SU-DHL-6 (cell line): ENCODE measurements around the gene OCEL1.

Experiments
- H2AFZ ChIP-seq: fragments of 200-600 bp; sonication (generic); 2 replicates; pipeline ENCODE4 v1.6.1; 2014; ENCODE audit warnings: low read depth, mild to moderate bottlenecking, moderate library complexity, mixed read lengths, antibody characterized with exemption, low read length; ENCODE audit not compliant: severe bottlenecking
- H3F3A ChIP-seq: fragments of 200-600 bp; shearing (Covaris generic); 2 replicates; pipeline ENCODE4 v1.6.0; 2016; ENCODE audit warnings: antibody characterized with exemption, mild to moderate bottlenecking; ENCODE audit not compliant: insufficient read depth
- H3K27ac ChIP-seq: fragments of 200-600 bp; sonication (generic); 2 replicates; pipeline ENCODE4 v1.5.1; 2016; ENCODE audit warnings: low read depth, mild to moderate bottlenecking, low read length, moderate library complexity, mixed read lengths
- H3K27me3 ChIP-seq: fragments of 200-600 bp; sonication (generic), shearing (Covaris generic); 2 replicates; pipeline ENCODE4 v1.6.0; 2014; ENCODE audit warnings: mild to moderate bottlenecking, low read length
- H3K36me3 ChIP-seq: fragments of 200-600 bp; sonication (generic); 2 replicates; pipeline ENCODE4 v1.6.1; 2014; ENCODE audit warnings: mild to moderate bottlenecking, low read length, mixed read lengths
- H3K4me2 ChIP-seq: fragments of 300-600, 200-600 bp; shearing (Covaris generic), sonication (generic); 2 replicates; pipeline ENCODE4 v1.6.0; 2014; ENCODE audit warnings: low read length, low read depth, mild to moderate bottlenecking; ENCODE audit not compliant: poor library complexity, severe bottlenecking
- H3K4me3 ChIP-seq: fragments of 200-600 bp; sonication (generic); 2 replicates; pipeline ENCODE4 v1.5.1; 2014; ENCODE audit warnings: antibody characterized with exemption, low read length, mild to moderate bottlenecking, mixed read lengths; ENCODE audit not compliant: insufficient read depth, poor library complexity, severe bottlenecking
- H3K79me2 ChIP-seq: fragments of 200-600 bp; sonication (generic); 2 replicates; pipeline ENCODE4 v1.6.1; 2014; ENCODE audit warnings: mild to moderate bottlenecking, low read length, moderate library complexity; ENCODE audit not compliant: insufficient read depth
- H3K9ac ChIP-seq: fragments of 200-600 bp; sonication (generic); 2 replicates; pipeline ENCODE4 v1.7.0; 2014; ENCODE audit warnings: mild to moderate bottlenecking, low read length
- H3K9me2 ChIP-seq: fragments of 200-600 bp; sonication (generic); replicated peaks from 2 replicates; pipeline ENCODE4 v1.6.1; 2014; ENCODE audit warnings: low read length; ENCODE audit not compliant: insufficient read depth
- H3K9me3 ChIP-seq: fragments of 200-600 bp; sonication (generic); 2 replicates; pipeline ENCODE4 v1.6.1; 2014; ENCODE audit warnings: low read length, mixed read lengths; ENCODE audit not compliant: insufficient read depth
- H4K20me1 ChIP-seq: fragments of 200-600 bp; sonication (generic); 2 replicates; pipeline ENCODE4 v1.6.1; 2014; ENCODE audit warnings: low read depth, mild to moderate bottlenecking, antibody characterized with exemption, low read length, moderate library complexity, mixed read lengths
- CTCF ChIP-seq: fragments of 200-600 bp; sonication (generic); IDR thresholded peaks from one replicate; pipeline ENCODE4 v1.5.1; 2017; ENCODE audit warnings: antibody characterized with exemption, mild to moderate bottlenecking, low read length, moderate library complexity; ENCODE audit not compliant: insufficient read depth, poor library complexity, severe bottlenecking
- EZH2phosphoT487 ChIP-seq: fragments of 200-600 bp; sonication (generic), shearing (Covaris generic); conservative IDR thresholded peaks from 2 replicates; pipeline ENCODE4 v1.6.1; 2018; ENCODE audit warnings: mild to moderate bottlenecking, antibody characterized with exemption, low read length, moderate library complexity, mixed read lengths

OCEL1 gene

DNA sequence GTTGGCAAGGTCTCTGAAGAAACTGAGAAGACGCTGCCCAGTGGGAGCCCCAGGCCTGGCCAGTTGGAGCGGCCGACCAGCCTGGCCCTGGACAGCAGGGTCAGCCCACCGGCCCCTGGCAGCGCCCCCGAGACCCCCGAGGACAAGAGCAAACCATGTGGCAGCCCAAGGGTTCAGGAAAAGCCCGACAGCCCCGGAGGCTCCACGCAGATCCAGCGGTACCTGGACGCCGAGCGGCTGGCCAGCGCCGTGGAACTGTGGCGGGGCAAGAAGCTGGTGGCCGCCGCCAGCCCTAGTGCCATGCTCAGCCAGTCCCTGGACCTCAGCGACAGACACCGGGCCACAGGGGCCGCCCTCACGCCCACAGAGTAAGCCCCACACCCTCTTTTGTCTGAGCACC, 30.9 kb upstream of the OCEL1 start:
- H3K27ac ChIP-seq = no peak overlapping the region
- no peak overlapping the region for H2AFZ ChIP-seq
- H3K36me3 ChIP-seq = peaks cover 9% of the 10 kb centered on the region
- no peaks in the 10 kb centered on the region for H4K20me1 ChIP-seq
- H3K4me3 ChIP-seq = no peak overlapping the region
- no peak overlapping the region for H3K4me2 ChIP-seq
- H3F3A ChIP-seq = peaks cover 13% of the 10 kb centered on the region; the same call in 1 of the 2 replicates
- no peaks in the 10 kb centered on the region for H3K9me2 ChIP-seq
- no peak overlapping the region for H3K9ac ChIP-seq
- no peak for TF ChIP-seq CTCF
- no peak for TF ChIP-seq EZH2phosphoT487
- H3K27me3 ChIP-seq = no peaks in the 10 kb centered on the region
- no peaks in the 10 kb centered on the region for H3K9me3 ChIP-seq
- H3K79me2 ChIP-seq = no peaks in the 10 kb centered on the region

DNA sequence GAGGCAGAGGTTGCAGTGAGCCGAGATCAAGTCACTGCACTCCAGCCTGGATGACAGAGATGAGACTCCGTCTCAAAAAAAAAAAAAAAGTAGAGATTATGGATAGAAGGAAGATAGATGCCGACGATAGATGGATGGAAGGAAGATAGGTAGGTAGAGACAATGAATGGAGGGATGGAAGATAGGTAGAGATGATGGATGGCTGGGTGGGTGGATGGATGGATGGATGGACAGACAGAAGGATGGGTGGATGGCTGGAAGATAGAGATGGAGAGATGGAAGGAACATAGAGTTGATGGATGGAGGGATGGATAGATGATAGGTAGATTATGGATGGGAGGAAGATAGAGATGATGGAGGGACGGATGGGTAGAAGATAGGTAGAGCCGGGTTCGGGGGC, 29.4 kb upstream of the OCEL1 start:
- peaks cover under 1% of the 10 kb centered on the region; the same call in 1 of the 2 replicates for H3K36me3 ChIP-seq
- peaks cover 4% of the 10 kb centered on the region; the same call in 1 of the 2 replicates for H3F3A ChIP-seq
- no peak overlapping the region for H2AFZ ChIP-seq
- no peak overlapping the region for H3K4me2 ChIP-seq
- TF ChIP-seq EZH2phosphoT487 = no peak
- no peak overlapping the region for H3K4me3 ChIP-seq
- no peaks in the 10 kb centered on the region for H4K20me1 ChIP-seq
- H3K27me3 ChIP-seq = no peaks in the 10 kb centered on the region
- no peaks in the 10 kb centered on the region for H3K79me2 ChIP-seq
- no peaks in the 10 kb centered on the region for H3K9me2 ChIP-seq
- no peaks in the 10 kb centered on the region for H3K9me3 ChIP-seq
- no peak overlapping the region for H3K9ac ChIP-seq
- H3K27ac ChIP-seq = no peak overlapping the region

- H3K9ac ChIP-seq = no peak overlapping the region
- no peaks in the 10 kb centered on the region for H4K20me1 ChIP-seq
- H3K9me2 ChIP-seq = no peaks in the 10 kb centered on the region
- no peak overlapping the region for H3K4me2 ChIP-seq
- H3F3A ChIP-seq = no peaks in the 10 kb centered on the region
- H3K4me3 ChIP-seq = no peak overlapping the region
- no peaks in the 10 kb centered on the region for H3K79me2 ChIP-seq
- no peak overlapping the region for H2AFZ ChIP-seq
- no peak overlapping the region for H3K27ac ChIP-seq
- H3K9me3 ChIP-seq = no peaks in the 10 kb centered on the region
- no peaks in the 10 kb centered on the region for H3K36me3 ChIP-seq
- H3K27me3 ChIP-seq = no peaks in the 10 kb centered on the region
- TF ChIP-seq CTCF (no peak), EZH2phosphoT487 (no peak)
Observed at GRCh38 chr19:17197666-17198065, 28.4 kb upstream of the OCEL1 start.

DNA sequence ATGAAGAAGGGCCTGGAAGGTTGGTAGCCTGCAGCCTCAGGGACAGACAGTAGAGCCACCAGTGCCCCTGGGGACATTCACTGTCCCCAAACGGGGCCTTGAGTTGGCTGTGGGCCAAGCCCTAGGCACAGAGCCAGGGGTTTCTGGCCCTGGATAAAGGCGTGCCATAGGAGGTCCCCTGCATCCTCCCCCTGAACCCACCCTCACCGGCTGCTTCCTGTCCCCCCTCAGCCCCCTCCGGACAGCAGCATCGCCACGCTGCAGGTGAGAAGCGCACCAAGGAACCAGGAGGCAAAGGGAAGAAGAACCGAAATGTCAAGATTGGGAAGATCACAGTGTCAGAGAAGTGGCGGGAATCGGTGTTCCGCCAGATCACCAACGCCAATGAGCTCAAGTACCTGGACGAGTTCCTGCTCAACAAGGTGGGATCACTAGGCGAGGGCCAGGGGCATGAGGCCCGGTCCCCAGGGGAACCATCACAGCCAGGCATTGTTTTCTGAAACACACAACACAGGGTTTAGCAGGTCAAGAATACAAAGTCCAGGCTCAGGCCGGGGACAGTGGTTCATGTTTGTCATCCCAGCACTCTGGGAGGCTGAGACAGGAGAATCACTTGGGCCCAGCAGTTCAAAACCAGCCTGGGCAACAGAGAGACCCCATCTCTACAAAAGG, 25.5 kb upstream of the OCEL1 start:
- Histone ChIP-seq H2AFZ (no peak overlapping the region), H3K9me2 (no peaks in the 10 kb centered on the region), H3K4me2 (no peak overlapping the region), H3K27me3 (no peaks in the 10 kb centered on the region), H3K36me3 (no peaks in the 10 kb centered on the region), H3F3A (no peaks in the 10 kb centered on the region), H4K20me1 (no peaks in the 10 kb centered on the region), H3K79me2 (no peaks in the 10 kb centered on the region), H3K9ac (no peak overlapping the region), H3K9me3 (no peaks in the 10 kb centered on the region), H3K4me3 (no peak overlapping the region), H3K27ac (no peak overlapping the region)
- TF ChIP-seq EZH2phosphoT487 (no peak), CTCF (no peak)
